ENCODE results near the gene NLGN4X.

Gene NLGN4X

DNA sequence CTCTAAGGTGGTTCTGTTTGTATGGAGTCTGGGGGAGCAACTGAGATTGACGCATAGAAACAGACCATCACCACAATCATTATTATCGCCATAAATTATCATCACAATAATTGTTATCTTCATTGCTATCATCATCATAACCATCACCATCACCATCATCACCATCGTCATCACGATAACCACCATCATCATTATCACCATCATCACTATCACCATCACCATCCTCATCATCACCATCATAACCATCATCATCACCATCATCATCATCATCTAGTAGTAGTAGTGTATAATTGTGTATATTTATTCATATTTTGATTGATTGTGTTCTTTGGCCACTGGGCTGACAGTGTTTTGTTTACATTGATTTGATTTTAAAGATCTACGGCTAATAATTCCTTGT, 95.7 kb downstream of the NLGN4X start:
- TF ChIP-seq, protein P1, sequence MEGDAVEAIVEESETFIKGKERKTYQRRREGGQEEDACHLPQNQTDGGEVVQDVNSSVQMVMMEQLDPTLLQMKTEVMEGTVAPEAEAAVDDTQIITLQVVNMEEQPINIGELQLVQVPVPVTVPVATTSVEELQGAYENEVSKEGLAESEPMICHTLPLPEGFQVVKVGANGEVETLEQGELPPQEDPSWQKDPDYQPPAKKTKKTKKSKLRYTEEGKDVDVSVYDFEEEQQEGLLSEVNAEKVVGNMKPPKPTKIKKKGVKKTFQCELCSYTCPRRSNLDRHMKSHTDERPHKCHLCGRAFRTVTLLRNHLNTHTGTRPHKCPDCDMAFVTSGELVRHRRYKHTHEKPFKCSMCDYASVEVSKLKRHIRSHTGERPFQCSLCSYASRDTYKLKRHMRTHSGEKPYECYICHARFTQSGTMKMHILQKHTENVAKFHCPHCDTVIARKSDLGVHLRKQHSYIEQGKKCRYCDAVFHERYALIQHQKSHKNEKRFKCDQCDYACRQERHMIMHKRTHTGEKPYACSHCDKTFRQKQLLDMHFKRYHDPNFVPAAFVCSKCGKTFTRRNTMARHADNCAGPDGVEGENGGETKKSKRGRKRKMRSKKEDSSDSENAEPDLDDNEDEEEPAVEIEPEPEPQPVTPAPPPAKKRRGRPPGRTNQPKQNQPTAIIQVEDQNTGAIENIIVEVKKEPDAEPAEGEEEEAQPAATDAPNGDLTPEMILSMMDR (conservative IDR thresholded peaks at IDR 0.05; ENCODE audit: low read depth): no peak
- CTCF ChIA-PET: no interaction called here
- DNase-seq (ENCODE audit: low spot score): no peak
- no peak overlapping the region for H3K27ac ChIP-seq
- POLR2A ChIA-PET (ENCODE audit: low non-redundant PET): no interaction called here

DNA sequence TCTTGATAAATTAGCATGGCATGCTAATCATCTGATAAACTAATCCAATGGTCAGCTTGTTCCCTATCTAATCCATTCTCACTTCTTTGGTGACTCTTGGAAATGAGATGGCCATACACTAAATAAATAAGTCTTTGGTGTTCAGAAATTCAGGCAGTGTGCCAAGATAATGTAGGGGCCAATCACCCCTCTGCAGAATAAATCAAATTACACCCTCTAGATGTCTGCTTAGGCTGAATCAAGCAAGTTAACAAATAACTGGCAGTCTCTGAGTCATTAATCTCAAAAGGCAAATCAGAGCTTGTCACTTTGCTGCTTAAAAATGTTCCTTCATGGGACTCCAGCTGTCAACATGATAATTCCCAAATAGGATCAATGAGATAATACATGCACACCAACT, 97.4 kb downstream of the NLGN4X start:
- CTCF ChIA-PET: no interaction called here
- TF ChIP-seq, protein P1 (conservative IDR thresholded peaks at IDR 0.05; ENCODE audit: low read depth): no peak
- no peak for DNase-seq (ENCODE audit: low spot score)
- no peak overlapping the region for H3K27ac ChIP-seq
- POLR2A ChIA-PET (ENCODE audit: low non-redundant PET): no interaction called here

DNA sequence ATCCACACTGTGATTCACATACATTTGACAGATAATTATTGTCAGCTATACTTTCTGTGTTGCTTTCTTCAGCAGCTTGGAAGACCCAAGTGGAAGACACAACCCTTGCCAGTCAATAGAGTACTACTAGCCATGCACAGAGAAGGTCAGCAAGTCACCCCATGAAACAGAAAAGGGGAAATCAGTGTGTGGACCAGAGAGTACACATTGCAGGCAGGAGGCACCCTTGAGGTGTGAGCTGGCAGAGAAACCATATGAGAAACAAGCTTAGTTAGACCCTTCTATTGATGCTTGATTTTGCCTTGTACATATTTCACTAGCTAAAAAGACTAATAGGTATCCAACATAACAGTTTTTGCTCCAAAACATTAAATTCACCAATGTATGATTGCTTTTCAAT, 99.5 kb downstream of the NLGN4X start:
- ChIA-PET CTCF (no interaction called here), POLR2A (ENCODE audit: low non-redundant PET) (no interaction called here)
- no peak for DNase-seq (ENCODE audit: low spot score)
- no peak overlapping the region for H3K27ac ChIP-seq
- TF ChIP-seq, protein P1 (conservative IDR thresholded peaks at IDR 0.05; ENCODE audit: low read depth): no peak

DNA sequence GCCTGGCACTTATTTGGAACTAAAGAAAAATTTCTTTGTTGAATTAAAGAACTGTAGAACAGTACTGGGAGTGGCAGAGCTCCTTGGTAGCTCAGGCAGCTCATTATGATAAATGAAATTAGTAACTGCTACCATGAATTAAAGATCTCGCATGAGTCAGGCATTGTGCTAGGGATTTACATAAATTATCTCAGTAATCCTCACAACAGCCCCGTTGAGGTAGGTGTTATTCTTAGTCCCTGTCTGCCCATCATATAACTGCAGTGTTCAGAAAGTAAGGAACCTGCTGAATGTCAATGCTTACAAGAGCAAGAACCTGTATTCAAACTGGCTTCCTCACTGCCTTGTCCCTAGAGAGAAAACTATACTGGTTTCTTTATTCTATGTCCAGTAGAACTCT, 108.3 kb downstream of the NLGN4X start:
- TF ChIP-seq, protein P1 (conservative IDR thresholded peaks at IDR 0.05; ENCODE audit: low read depth): no peak
- H3K27ac ChIP-seq: no peak overlapping the region
- DNase-seq (ENCODE audit: low spot score): no peak
- POLR2A ChIA-PET (ENCODE audit: low non-redundant PET): no interaction called here
- CTCF ChIA-PET: no interaction called here

DNA sequence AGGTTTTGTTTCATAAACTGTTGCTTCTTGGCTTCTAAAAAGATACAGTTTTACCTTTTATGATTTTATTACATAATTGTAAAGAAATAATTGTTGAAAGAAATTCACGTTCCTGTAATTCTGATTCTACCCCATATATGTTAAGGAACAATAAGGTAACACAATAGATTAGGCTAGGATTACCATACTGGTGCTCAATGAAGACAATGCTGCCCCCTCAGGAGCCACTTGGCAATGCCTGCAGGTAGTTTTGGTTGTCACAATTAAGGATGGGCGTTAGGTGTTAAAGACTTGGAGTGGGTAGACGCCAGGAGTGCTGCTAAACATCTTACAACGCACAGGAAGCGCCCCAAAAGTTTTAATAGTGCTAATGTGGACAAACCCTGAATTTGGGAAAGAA, 133.2 kb downstream of the NLGN4X start:
- no peak overlapping the region for H3K27ac ChIP-seq
- ChIA-PET CTCF (no interaction called here), POLR2A (ENCODE audit: low non-redundant PET) (no interaction called here)
- TF ChIP-seq, protein P1 (conservative IDR thresholded peaks at IDR 0.05; ENCODE audit: low read depth): no peak
- DNase-seq (ENCODE audit: low spot score): no peak

DNA sequence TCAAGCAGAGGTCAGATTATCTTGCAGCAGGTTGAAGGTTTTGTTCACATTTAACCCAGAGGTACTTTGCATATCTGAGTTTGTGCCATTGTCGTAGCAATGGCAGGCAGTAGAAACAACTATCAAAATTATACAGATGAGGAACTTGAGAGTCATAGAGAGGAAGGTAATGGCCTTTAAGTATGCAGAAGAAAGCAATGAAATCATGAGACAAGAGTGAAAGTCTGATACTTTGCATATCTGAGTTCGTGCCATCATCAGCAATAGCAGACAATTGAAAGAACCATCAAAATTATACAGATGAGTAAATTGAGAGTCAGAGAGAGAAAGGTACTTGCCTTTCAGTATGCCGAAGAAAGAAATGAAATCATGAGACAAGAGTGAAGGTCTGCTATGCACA, 154.1 kb downstream of the NLGN4X start:
- H3K27ac ChIP-seq: no peak overlapping the region
- DNase-seq (ENCODE audit: low spot score): no peak
- TF ChIP-seq, protein P1 (conservative IDR thresholded peaks at IDR 0.05; ENCODE audit: low read depth): no peak
- POLR2A ChIA-PET (ENCODE audit: low non-redundant PET): no interaction called here
- CTCF ChIA-PET: no interaction called here

DNA sequence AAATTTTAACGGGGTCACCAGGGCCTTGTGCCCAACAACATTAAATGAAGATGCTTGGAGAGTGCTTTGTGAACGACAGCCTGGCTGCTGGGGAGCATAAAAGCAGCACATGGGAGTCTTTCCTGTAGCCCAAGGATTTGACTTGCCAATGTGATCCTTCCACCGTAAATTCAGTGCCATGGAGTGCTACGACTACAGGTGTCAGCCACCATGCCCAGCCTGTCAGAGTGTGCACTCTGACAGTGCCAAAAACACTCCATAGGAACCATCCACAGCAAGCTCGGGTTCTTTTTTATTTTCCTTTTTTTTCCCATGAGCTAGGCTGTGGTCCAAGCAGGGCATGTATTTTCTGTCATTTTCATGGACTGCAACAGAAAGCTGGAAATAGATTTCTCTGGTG, 156.9 kb downstream of the NLGN4X start:
- DNase-seq (ENCODE audit: low spot score): no peak
- ChIA-PET CTCF (no interaction called here), POLR2A (ENCODE audit: low non-redundant PET) (no interaction called here)
- H3K27ac ChIP-seq: no peak overlapping the region
- TF ChIP-seq, protein P1 (conservative IDR thresholded peaks at IDR 0.05; ENCODE audit: low read depth): no peak

Data from RWPE1 (cell line).